GM23338 (cell line): ENCODE measurements around the gene C11orf16.
"Not testable (repeated sequence)": the region's sequence is repeated elsewhere in the genome, so short reads cannot be mapped to it uniquely, and the experiment has no call there.

Experiments used
- CREB1 ChIP-seq: fragments of 250-450 bp; sonication (Bioruptor Pico); IDR thresholded peaks from 2 replicates; pipeline ENCODE4 v1.5.0; 2020; ENCODE audit warnings: low read depth, mild to moderate bottlenecking, moderate library complexity
- CTCF ChIP-seq, 2 experiments: fragments of 200-600 bp in 1 of 2; sonication (generic) in 1 of 2; conservative IDR thresholded peaks; 2 replicates each; pipeline versions ENCODE4 v1.5.1 to v1.6.1; 2016 to 2017; ENCODE audit warnings: antibody characterized with exemption in 2 of 2, low read depth in 2 of 2, mild to moderate bottlenecking in 2 of 2, moderate library complexity in 1 of 2
- EZH2 ChIP-seq: fragments of 200-600 bp; sonication (generic); IDR thresholded peaks from one replicate; pipeline ENCODE4 v1.8.0; 2017; ENCODE audit warnings: antibody characterized with exemption, mild to moderate bottlenecking, low read depth; ENCODE audit not compliant: unreplicated experiment
- EZH2phosphoT487 ChIP-seq: fragments of 200-600 bp; sonication (generic); IDR thresholded peaks from one replicate; pipeline ENCODE4 v1.8.1; 2018; ENCODE audit warnings: antibody characterized with exemption; ENCODE audit not compliant: unreplicated experiment
- JUNB ChIP-seq: IDR thresholded peaks from one replicate; pipeline ENCODE4 v1.6.1; 2016; ENCODE audit warnings: antibody characterized with exemption; ENCODE audit not compliant: unreplicated experiment
- POLR2AphosphoS5 ChIP-seq: IDR thresholded peaks from 2 replicates; pipeline ENCODE4 v1.6.1; 2016; ENCODE audit warnings: antibody characterized with exemption, low read depth
- REST ChIP-seq: IDR thresholded peaks from one replicate; pipeline ENCODE4 v1.6.1; 2018; ENCODE audit warnings: antibody characterized with exemption; ENCODE audit not compliant: unreplicated experiment
- ZNF331 ChIP-seq: fragments of 250-450 bp; sonication (Bioruptor Pico); IDR thresholded peaks from 2 replicates; pipeline ENCODE4 v1.5.0; 2020; ENCODE audit warnings: low read depth, mild to moderate bottlenecking, moderate library complexity

GRCh38 chr11:8881585-8881984, 51.2 kb downstream of the C11orf16 start:
- not testable (repeated sequence) for TF ChIP-seq EZH2; CTCF (conservative IDR thresholded peaks at IDR 0.05; ENCODE audit: low read depth in 2 of 2); POLR2AphosphoS5; EZH2phosphoT487; CREB1; REST; ZNF331 (CRISPR knock-in tag); JUNB
